DMS79 (cell line): ENCODE measurements around the gene ACTRT3.
A peak's percentile ranks its signal among the peaks of the same experiment; 100 is the strongest.
"Not testable (repeated sequence)": the region's sequence is repeated elsewhere in the genome, so short reads cannot be mapped to it uniquely, and the experiment has no call there.

ENCODE experiments used
- DNase-seq: peaks from one replicate; lab custom pipeline; 2025; lab: John Stamatoyannopoulos, UW

ACTRT3 gene

GRCh38 chr3:169772897-169773816 lies 3.8 kb upstream of the ACTRT3 start, which contains the start of gene MYNN:
MYNN (plus strand) TSS chr3:169773396; CDS start chr3:169774296, 900 bp downstream.
- peak; percentile 85 for DNase-seq

- DNase-seq, result peak; percentile 82
Measured at GRCh38 chr3:169772305-169772896, 3.0 kb upstream of the ACTRT3 start.

GRCh38 chr3:169771497-169772304 lies 2.3 kb upstream of the ACTRT3 start:
- DNase-seq, result peak; percentile 82

GRCh38 chr3:169764882-169765612 lies 4.3 kb downstream of the ACTRT3 start, which contains the start of gene TERC:
TERC (minus strand) TSS chr3:169765060.
- peak; percentile 93 for DNase-seq

GRCh38 chr3:169764312-169764881 lies 5.0 kb downstream of the ACTRT3 start:
- DNase-seq, result no peak

- no peak for DNase-seq
Measured at GRCh38 chr3:169760479-169760878, 8.9 kb downstream of the ACTRT3 start.

GRCh38 chr3:169759256-169759655 lies 10.1 kb downstream of the ACTRT3 start:
- DNase-seq, result no peak

- DNase-seq, result no peak
Measured at GRCh38 chr3:169758359-169758994, 10.9 kb downstream of the ACTRT3 start.

- DNase-seq, result no peak
Measured at GRCh38 chr3:169755488-169755887, 13.9 kb downstream of the ACTRT3 start.

- no peak for DNase-seq
Measured at GRCh38 chr3:169754711-169755110, 14.7 kb downstream of the ACTRT3 start.

GRCh38 chr3:169751875-169752274 lies 17.5 kb downstream of the ACTRT3 start:
- no peak for DNase-seq

- DNase-seq, result no peak
Measured at GRCh38 chr3:169750665-169751064, 18.7 kb downstream of the ACTRT3 start.

GRCh38 chr3:169748670-169749069 lies 20.7 kb downstream of the ACTRT3 start:
- DNase-seq, result no peak

- no peak for DNase-seq
Measured at GRCh38 chr3:169746924-169747323, 22.4 kb downstream of the ACTRT3 start.

GRCh38 chr3:169744366-169745054 lies 24.9 kb downstream of the ACTRT3 start:
- DNase-seq, result no peak

GRCh38 chr3:169739067-169739466 lies 30.3 kb downstream of the ACTRT3 start:
- DNase-seq, result no peak

- not testable (repeated sequence) for DNase-seq
Measured at GRCh38 chr3:169731857-169732256, 37.5 kb downstream of the ACTRT3 start.

GRCh38 chr3:169722724-169723123 lies 46.6 kb downstream of the ACTRT3 start:
- no peak for DNase-seq

GRCh38 chr3:169718415-169718814 lies 50.9 kb downstream of the ACTRT3 start:
- not testable (repeated sequence) for DNase-seq
